Stimulated activated CD8-positive, alpha-beta memory T cell treated with anti-CD3 and anti-CD28 coated beads, Interleukin-15, amount 100 ng/mL, for 1 hour (primary cell): ENCODE results near the gene GATB.

Experiments used
- DNase-seq: peaks from one replicate; pipeline ENCODE4 v3.0.0-alpha.2; 2020; ENCODE audit warnings: low read depth

Gene GATB

GRCh38 chr4:151673908-151674520 lies 86.8 kb downstream of the GATB start:
- DNase-seq, result no peak

- no peak for DNase-seq
Measured at GRCh38 chr4:151672996-151673395, 87.8 kb downstream of the GATB start.

GRCh38 chr4:151671541-151672059 lies 89.2 kb downstream of the GATB start:
- no peak for DNase-seq

- no peak for DNase-seq
Measured at GRCh38 chr4:151670843-151671242, 90.0 kb downstream of the GATB start.

GRCh38 chr4:151669990-151670389 lies 90.8 kb downstream of the GATB start:
- no peak for DNase-seq

- DNase-seq, result no peak
Measured at GRCh38 chr4:151668689-151669402, 92.0 kb downstream of the GATB start.

- no peak for DNase-seq
Measured at GRCh38 chr4:151667666-151668065, 93.1 kb downstream of the GATB start.

GRCh38 chr4:151667048-151667447 lies 93.8 kb downstream of the GATB start:
- no peak for DNase-seq

- no peak for DNase-seq
Measured at GRCh38 chr4:151666501-151666900, 94.3 kb downstream of the GATB start.

- DNase-seq, result no peak
Measured at GRCh38 chr4:151665785-151666127, 95.1 kb downstream of the GATB start.

- DNase-seq, result no peak
Measured at GRCh38 chr4:151665022-151665784, 95.6 kb downstream of the GATB start.

- no peak for DNase-seq
Measured at GRCh38 chr4:151664289-151664688, 96.5 kb downstream of the GATB start.

GRCh38 chr4:151663109-151663508 lies 97.7 kb downstream of the GATB start:
- DNase-seq, result no peak

GRCh38 chr4:151661873-151662272 lies 98.9 kb downstream of the GATB start:
- DNase-seq, result no peak

GRCh38 chr4:151660676-151661075 lies 100.1 kb downstream of the GATB start:
- DNase-seq, result no peak

- DNase-seq, result no peak
Measured at GRCh38 chr4:151659601-151660364, 101.0 kb downstream of the GATB start.

GRCh38 chr4:151658959-151659600 lies 101.7 kb downstream of the GATB start:
- no peak for DNase-seq

- no peak for DNase-seq
Measured at GRCh38 chr4:151657896-151658295, 102.9 kb downstream of the GATB start.

- no peak for DNase-seq
Measured at GRCh38 chr4:151656058-151656457, 104.7 kb downstream of the GATB start.

GRCh38 chr4:151653548-151653918 lies 107.3 kb downstream of the GATB start:
- DNase-seq, result no peak

GRCh38 chr4:151652841-151653547 lies 107.8 kb downstream of the GATB start:
- DNase-seq, result no peak
